Head of caudate nucleus (tissue), 42 donors: Measurements from ENCODE around the gene LRRC71.
A peak's percentile ranks its signal among the peaks of the same experiment; 100 is the strongest.

Experiments
- DNase-seq, 42 donors: peaks; one replicate each; pipeline versions ENCODE4 v3.0.0 to v3.0.0-alpha.2; 2020 to 2021; ENCODE audit warnings: mixed read lengths in 7 of 42
- intact Hi-C: fragments of 100-400 bp; cut with DNase I; formaldehyde crosslinking; loops from one replicate; pipeline ENCODE4 v1.15.0; 2022

Gene LRRC71

GRCh38 chr1:156920233-156921052 lies at the start of gene LRRC71:
TSS of gene LRRC71 (plus strand) at chr1:156920632. CDS start at chr1:156920804, 172 bp downstream.
- intact Hi-C loops = no loop called here
- DNase-seq = peak in 41 of 42 donors; percentile 27 to 86 (median 66)

GRCh38 chr1:156873659-156874058 lies 46.8 kb upstream of the LRRC71 start:
- intact Hi-C loops = no loop called here
- DNase-seq = no peak

GRCh38 chr1:156874142-156874541 lies 46.3 kb upstream of the LRRC71 start:
- no peak for DNase-seq
- intact Hi-C loops = no loop called here

GRCh38 chr1:156874572-156875340 lies 45.7 kb upstream of the LRRC71 start:
- no peak for DNase-seq
- intact Hi-C loops = no loop called here

- intact Hi-C loops = no loop called here
Observed at GRCh38 chr1:156875341-156875615, 45.2 kb upstream of the LRRC71 start.

GRCh38 chr1:156876281-156876680 lies 44.2 kb upstream of the LRRC71 start:
- intact Hi-C loops = no loop called here
- DNase-seq = no peak

More at GRCh38 chr1:156875341-156875615, 45.2 kb upstream of the LRRC71 start:
- DNase-seq = no peak

GRCh38 chr1:156877433-156878170 lies 42.8 kb upstream of the LRRC71 start:
- no peak for DNase-seq
- intact Hi-C loops = no loop called here

GRCh38 chr1:156879876-156880275 lies 40.6 kb upstream of the LRRC71 start:
- intact Hi-C loops = no loop called here
- DNase-seq = no peak

GRCh38 chr1:156880473-156880872 lies 40.0 kb upstream of the LRRC71 start:
- intact Hi-C loops = no loop called here
- DNase-seq = no peak

- DNase-seq = no peak
- intact Hi-C loops = no loop called here
Observed at GRCh38 chr1:156881101-156881500, 39.3 kb upstream of the LRRC71 start.

- intact Hi-C loops = no loop called here
- DNase-seq = no peak
Observed at GRCh38 chr1:156881663-156882062, 38.8 kb upstream of the LRRC71 start.

GRCh38 chr1:156882543-156882942 lies 37.9 kb upstream of the LRRC71 start:
- no peak for DNase-seq
- intact Hi-C loops = no loop called here

- intact Hi-C loops = no loop called here
- no peak for DNase-seq
Observed at GRCh38 chr1:156883919-156884318, 36.5 kb upstream of the LRRC71 start.

GRCh38 chr1:156884560-156885184 lies 35.8 kb upstream of the LRRC71 start:
- intact Hi-C loops = no loop called here
- DNase-seq = no peak

- intact Hi-C loops = no loop called here
- DNase-seq = no peak
Observed at GRCh38 chr1:156885314-156885713, 35.1 kb upstream of the LRRC71 start.

- DNase-seq = no peak
- intact Hi-C loops = no loop called here
Observed at GRCh38 chr1:156885880-156886355, 34.5 kb upstream of the LRRC71 start.

GRCh38 chr1:156886583-156887281 lies 33.7 kb upstream of the LRRC71 start:
- intact Hi-C loops = no loop called here
- no peak for DNase-seq

- no peak for DNase-seq
- intact Hi-C loops = no loop called here
Observed at GRCh38 chr1:156887317-156887716, 33.1 kb upstream of the LRRC71 start.

GRCh38 chr1:156887734-156888133 lies 32.7 kb upstream of the LRRC71 start:
- intact Hi-C loops = no loop called here
- no peak for DNase-seq
